Mucosa of gallbladder (tissue), 1 donor: Measurements from ENCODE around the gene CDK15. TPM values are rescaled to one million over a fixed set of nuclear protein-coding genes. Genes with fewer than 3 reads are reported as not detected.
A peak's percentile ranks its signal among the peaks of the same experiment; 100 is the strongest.
"Not testable (repeated sequence)": the region's sequence is repeated elsewhere in the genome, so short reads cannot be mapped to it uniquely, and the experiment has no call there.

Experiments used
- DNase-seq: peaks from one replicate; pipeline ENCODE4 v3.0.0-alpha.2; 2020; ENCODE audit warnings: low spot score
- total RNA-seq: library from RNA; stranded (reverse); gene quantifications from one replicate; pipeline ENCODE4 v1.2.1, GENCODE V29; 2021
- donor health status: DM: no; HTN: no; CAD: no.

CDK15 gene
- total RNA-seq = 3.1 TPM

- DNase-seq = no peak
Observed at GRCh38 chr2:201806442-201807170, at the start of gene CDK15. CDK15 (plus strand) TSS chr2:201806537; CDS start chr2:201806665, 128 bp downstream.

GRCh38 chr2:201758234-201758633 is 48.1 kb upstream of the CDK15 start:
- DNase-seq = no peak

- no peak for DNase-seq
Observed at GRCh38 chr2:201758873-201759272, 47.5 kb upstream of the CDK15 start.

- DNase-seq = no peak
Observed at GRCh38 chr2:201759567-201759966, 46.8 kb upstream of the CDK15 start.

- DNase-seq = no peak
Observed at GRCh38 chr2:201761101-201761500, 45.2 kb upstream of the CDK15 start.

GRCh38 chr2:201764469-201764868 is 41.9 kb upstream of the CDK15 start:
- DNase-seq = not testable (repeated sequence)

DNA sequence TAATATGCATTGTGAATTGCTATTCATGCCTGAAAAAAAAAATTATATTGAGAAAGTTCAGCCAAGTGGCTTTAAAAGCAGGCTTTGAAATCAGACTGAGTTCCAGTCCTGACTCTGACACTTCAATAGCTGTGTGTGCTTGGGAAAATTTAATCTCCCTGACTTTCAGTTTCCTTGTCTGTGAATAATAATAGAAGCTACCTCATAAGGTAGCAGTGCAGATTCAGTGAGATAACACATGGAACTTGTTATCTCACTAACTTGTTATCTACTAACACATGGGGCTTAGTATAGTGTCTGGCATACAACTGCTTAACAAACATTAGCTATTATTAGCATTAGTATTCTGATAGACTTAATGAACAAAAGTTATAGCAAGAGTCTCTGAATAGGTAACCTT is 40.5 kb upstream of the CDK15 start:
- DNase-seq = no peak

- DNase-seq = no peak
Observed at GRCh38 chr2:201768918-201769317, 37.4 kb upstream of the CDK15 start.

GRCh38 chr2:201769666-201770373 is 36.5 kb upstream of the CDK15 start:
- DNase-seq = no peak

DNA sequence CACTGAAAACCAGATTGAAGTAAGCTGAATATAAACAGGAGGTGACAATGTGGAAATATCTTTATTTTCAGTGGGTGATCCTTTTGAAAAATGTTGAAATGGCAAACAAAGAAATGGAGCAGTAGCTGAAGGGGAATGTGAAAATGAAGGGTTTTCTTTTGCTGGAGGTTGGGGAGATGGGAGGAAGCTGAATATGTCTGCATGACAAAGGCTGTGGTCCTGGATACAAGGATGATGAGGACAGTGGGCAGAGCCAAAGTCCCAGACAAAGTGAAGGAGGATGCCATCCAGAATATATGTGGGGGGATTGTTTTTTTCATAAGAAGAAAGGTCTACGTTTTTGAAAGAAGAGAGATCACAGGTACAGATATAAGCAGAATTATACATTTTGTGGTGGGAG is 32.3 kb upstream of the CDK15 start:
- no peak for DNase-seq

- no peak for DNase-seq
Observed at GRCh38 chr2:201774546-201774945, 31.8 kb upstream of the CDK15 start.

GRCh38 chr2:201775326-201775725 is 31.0 kb upstream of the CDK15 start:
- no peak for DNase-seq

DNA sequence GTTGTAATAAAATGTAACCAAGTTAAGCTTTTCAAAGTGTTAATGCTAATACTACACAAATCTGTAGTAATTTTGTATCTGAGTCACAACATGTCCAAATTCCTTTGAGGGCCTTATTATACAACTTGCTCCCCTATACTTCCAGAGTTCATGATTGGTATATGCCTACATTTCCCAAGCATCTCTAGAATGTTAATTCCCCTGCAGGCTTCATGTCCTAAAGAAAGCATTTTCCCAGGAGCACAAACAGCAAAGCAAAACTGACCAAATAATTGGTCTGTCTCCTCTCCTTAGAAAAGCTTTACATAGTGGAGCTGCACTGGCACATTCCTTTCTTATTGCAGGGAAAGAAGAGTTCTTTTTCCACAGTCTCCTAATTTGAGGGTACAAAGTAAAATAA is 29.3 kb upstream of the CDK15 start:
- no peak for DNase-seq

- DNase-seq = no peak
Observed at GRCh38 chr2:201777869-201778268, 28.5 kb upstream of the CDK15 start.

DNA sequence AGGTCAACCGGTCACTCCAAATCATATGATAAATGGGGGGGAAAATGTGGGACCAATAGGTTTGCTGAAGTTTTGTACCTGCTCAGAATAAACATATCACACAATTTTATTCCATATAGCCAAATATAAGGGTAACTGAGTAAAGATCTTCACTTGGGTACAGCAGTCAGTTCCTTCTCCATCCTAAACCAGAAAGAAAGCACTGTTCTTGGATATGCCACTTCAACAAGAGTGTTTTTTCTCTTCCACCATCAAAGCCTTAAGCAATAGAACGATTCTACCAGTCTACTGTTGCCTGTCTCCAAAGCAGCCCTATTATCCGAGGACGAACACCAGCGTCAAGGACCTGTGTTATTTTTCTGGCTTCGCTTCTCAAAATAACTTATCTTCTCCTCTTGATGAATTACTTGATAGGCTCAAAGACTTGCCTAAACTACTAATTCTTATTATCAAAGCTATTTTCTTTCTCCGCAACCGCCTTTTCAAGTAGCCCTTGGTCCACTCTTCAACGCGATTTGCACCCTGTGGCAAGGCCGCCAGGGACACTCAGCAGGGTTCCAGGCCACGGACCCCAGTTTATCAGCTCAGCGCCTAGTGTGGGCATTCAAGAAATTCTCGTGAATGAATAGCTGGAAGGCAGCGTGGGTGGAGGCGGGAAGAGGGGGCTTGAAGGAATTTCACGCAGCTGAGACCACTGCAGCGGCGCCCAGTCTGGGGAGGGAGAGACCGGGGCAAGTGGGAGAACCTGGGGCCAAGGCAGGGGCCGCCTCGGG is 26.2 kb upstream of the CDK15 start:
- DNase-seq = peak; percentile 12

DNA sequence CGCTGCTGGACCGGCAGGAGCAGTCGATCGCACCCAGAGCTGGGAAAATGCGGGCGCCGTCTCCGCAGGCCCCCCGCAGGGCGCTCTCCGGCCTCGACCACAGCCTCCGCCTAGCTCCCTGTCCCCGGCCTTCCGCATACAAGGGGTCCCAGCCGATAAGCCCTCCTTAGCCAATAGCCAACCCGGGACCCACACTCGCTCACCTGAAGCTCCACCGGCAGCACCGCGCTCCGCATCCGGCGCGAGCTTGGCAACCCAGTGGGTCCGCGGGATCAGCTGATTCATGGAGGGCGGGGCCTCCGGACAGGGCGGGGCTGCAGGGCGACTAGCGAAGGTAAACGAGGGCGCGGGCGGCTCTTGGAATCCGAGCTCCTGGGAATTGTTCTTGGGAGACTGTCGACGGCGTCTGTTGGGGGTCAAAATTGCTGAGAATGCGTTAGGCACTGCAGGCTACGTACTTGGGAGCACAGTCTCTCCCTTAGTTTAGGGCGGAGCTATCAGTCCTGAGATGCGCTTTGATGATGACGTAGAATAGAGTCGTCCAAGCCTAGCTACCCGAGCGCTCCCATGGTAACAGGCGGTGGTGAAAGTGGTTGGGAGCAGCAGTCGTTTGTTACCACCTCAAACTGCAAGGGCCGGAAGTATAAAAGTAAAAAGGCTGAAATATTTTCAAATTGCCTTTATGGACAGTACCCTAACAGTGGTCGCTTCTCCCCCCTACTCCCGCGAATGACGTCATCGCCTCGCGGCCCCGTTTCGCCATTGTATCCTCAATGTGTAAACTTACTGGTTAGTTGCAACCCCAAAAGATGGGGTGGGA is 25.5 kb upstream of the CDK15 start, which contains the start of gene ALS2:
Gene ALS2 (minus strand): TSS at position 260 of the 820 bp plus-strand sequence. CDS start 12,048 bp downstream, outside the sequence.
- peak; percentile 96 for DNase-seq

- DNase-seq = no peak
Observed at GRCh38 chr2:201781557-201782051, 24.7 kb upstream of the CDK15 start.

DNA sequence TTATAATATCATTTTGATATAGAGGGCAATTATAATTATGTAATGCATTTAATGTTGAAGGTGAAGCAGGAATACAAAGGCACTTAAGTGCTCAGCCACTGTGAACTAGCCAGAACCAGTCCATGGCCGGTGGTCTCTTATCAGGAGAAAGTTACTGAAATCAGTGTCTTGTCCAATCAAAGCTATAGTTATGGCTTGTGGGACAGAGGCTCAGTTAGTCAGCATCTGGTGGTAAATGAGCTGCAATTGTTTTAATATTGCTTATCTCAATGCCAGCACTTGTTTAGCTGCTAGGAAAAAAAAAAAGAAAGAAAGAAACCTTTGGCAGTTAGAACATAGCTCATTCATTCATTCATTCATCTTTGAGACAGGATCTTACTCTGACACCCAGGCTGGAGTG is 21.8 kb upstream of the CDK15 start:
- no peak for DNase-seq

DNA sequence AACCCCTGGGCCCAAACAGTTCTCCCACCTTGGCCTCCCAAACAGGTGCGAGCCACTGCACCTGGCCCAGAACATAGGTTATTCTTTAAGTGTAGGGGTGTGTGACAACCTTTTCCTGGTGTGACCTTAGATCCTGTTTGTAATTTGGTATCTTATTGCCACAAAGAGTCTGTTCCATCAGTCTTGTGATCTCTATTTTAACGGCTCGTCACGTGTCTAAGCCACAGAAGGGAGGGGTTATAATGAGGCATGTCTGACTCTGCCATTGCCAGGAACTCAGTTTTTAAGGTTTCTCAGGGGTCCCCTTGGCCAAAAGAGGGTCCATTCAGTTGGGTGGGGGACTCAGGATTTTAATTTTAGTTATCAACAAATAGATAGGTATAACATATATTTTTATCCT is 21.2 kb upstream of the CDK15 start:
- DNase-seq = no peak

DNA sequence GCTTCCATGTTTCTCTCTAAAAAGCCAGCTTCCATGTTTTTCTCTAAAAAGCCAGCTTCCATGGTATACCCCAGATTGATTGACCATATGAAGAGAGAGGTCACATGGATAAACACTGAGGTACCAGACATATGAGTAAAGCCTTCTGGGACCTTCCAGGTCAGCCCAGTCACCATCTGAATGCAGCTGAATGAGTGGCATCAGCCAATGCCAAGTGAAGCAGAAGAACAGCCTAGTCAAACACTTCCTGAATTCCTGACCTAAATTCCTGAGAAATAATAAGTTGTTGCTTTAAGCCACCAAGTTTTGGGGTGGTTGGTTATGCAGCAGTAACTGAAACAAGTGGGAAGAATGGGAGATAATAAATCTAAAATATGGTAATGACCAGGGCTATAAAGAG is 19.9 kb upstream of the CDK15 start:
- no peak for DNase-seq

DNA sequence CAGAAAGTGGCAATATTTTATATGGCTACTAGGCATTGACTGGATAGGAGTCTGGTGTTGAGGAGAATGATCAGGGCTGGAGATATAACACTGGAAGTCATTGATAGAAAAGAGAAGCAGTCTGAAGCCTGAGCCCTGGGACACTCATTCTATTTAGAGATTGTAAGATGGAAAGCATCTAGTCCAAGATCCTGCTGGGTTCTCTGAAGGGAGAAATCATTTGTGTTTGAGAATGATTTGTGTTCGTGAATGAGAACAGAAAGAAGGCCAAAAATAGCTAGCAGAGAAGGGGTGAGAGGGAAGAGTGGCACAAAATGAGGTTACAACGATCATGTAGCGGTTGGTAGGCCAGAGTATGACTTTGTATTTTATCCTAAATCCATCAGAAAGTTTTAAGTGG is 18.0 kb upstream of the CDK15 start:
- no peak for DNase-seq
